HG03378 (cell line): ENCODE data around the gene FASTK.

Experiments used
- ATAC-seq: cut with Tn5 transposase; IDR thresholded peaks from one replicate; pipeline ENCODE4 v1.9.1; 2021; ENCODE audit warnings: mild to moderate bottlenecking, moderate library complexity; ENCODE audit not compliant: unreplicated experiment

Gene FASTK

GRCh38 chr7:151083071-151083823 lies 2.6 kb upstream of the FASTK start, which contains the start of gene TMUB1:
Gene TMUB1 (minus strand): TSS chr7:151083493. CDS start chr7:151082563, 930 bp downstream.
- peak; percentile 39 for ATAC-seq

DNA sequence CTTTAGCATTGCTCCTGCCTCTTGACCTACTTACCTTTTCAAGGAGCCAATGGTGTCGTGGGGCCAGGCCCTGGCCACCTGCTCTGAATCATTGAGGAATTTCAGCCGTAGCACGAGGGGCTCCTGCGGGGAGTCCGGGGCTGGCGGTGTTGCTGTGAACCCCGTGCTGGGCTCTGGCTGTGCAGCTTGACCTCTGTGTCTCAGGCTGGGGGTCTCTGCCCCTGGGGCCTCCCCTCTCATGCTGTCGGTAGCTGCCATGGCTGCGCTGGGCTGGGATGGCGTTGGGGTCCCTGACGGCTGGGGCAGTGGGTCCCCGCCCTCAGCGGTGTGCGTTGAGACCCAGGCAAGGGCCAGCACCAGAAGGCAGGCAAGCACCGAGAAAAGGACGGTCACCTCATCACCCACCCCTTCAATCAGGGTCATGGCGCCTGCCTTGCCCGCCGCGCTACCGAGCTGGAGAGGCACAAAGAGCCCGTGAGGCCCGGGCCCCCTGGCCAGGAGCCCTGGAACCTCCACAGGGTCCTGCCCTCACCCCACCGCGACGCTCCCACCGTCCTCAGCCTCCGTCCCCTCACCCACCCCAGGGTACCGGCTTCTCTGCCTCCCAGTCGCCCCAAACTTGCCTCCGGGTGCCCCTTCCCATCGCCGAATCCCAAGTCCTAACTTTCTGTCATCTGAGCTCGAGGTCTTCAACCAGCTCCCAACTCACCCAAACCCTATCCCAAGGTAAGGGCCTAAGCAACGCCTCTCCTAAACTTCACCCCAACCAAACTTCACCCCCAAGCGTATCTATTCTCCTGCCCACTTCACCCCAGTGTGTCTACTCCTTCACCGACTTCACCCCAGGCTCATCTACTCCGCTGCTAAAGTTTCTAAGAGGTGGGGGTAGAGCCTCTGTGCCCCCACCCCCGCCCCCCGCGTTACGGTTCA lies 1.8 kb upstream of the FASTK start:
- no peak for ATAC-seq

GRCh38 chr7:151081170-151082101 lies 827 bp upstream of the FASTK start:
- ATAC-seq = no peak

GRCh38 chr7:151080067-151080521 lies 515 bp downstream of the FASTK start:
- no peak for ATAC-seq

DNA sequence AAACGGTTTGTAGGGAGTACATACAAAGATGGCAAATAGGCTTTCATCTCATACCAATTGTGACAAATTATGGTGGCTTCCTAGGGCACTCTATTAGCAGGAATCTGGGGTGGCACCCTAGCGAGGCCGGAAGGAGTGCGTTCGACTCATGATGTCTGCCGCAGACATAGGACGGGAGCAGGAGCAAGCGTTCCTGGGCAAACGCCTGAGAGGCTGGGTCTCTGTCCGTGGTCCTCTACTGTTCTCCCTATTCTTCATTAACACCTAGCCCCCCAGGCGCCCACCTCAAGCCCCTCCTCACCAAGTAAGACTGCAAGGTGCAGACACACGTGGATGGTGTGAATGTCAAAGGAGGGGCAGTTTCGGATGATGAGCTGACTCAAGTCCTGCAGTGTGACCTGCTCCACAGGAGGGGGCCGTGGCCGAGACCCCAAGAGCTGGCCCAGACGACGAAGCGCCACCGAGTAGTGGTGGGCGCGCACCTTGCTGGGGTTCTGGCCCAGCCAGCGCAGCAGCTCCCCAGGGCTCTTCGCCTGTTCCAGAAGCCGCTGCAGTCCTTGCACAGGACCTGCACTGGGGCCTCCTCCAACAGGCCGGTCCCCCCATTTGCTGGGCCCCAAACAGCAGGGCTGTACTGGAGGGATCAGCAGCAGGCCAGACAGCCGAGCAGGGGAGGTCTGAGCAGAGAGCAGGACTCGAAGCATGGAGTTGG lies 1.3 kb downstream of the FASTK start:
- no peak for ATAC-seq

GRCh38 chr7:151078233-151079040 lies 2.2 kb downstream of the FASTK start:
- no peak for ATAC-seq

DNA sequence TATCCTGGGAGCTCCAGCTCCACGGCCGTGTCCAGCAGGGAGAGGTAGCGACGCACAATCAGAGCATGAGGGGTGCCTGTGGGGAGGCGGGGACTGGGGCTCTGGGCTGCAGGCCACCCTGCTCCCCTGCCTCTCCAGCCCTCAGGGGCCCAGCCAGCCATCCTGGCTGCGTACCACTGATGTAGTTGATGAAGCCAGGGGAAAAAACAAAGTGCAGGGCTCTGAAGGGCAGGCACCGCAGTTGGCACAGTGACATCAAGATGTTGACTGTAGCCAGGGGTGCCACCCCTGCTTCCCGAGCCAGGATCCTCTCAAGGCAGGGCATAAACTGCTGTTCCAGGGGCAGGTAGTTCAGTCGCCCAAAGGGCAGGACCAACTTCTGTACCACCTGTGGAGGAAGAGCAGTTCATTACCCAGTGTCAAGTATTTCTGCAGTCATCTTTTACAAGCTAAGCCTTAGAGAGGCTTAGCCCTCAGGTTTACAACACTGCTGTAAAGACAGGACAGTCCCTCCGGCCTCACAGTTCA lies 2.8 kb downstream of the FASTK start:
- ATAC-seq = no peak

GRCh38 chr7:151076863-151077704 lies 3.5 kb downstream of the FASTK start:
- ATAC-seq = no peak

GRCh38 chr7:151075978-151076426 lies 4.6 kb downstream of the FASTK start:
- no peak for ATAC-seq

DNA sequence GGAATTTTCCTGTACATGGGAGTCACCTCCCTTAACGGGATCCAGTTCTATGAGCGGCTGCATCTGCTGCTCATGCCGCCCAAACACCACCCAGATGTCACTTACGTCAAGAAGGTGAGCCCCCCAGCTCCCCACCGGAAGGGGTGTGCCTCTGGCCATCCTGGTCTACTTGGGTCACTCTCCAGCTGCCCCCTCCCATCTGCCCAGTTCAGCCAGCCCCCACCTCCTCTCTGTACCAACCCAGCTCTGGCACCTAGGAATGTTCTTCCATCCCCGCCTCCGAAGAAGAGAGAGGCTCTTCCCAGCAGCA lies 5.0 kb downstream of the FASTK start:
- ATAC-seq = no peak

DNA sequence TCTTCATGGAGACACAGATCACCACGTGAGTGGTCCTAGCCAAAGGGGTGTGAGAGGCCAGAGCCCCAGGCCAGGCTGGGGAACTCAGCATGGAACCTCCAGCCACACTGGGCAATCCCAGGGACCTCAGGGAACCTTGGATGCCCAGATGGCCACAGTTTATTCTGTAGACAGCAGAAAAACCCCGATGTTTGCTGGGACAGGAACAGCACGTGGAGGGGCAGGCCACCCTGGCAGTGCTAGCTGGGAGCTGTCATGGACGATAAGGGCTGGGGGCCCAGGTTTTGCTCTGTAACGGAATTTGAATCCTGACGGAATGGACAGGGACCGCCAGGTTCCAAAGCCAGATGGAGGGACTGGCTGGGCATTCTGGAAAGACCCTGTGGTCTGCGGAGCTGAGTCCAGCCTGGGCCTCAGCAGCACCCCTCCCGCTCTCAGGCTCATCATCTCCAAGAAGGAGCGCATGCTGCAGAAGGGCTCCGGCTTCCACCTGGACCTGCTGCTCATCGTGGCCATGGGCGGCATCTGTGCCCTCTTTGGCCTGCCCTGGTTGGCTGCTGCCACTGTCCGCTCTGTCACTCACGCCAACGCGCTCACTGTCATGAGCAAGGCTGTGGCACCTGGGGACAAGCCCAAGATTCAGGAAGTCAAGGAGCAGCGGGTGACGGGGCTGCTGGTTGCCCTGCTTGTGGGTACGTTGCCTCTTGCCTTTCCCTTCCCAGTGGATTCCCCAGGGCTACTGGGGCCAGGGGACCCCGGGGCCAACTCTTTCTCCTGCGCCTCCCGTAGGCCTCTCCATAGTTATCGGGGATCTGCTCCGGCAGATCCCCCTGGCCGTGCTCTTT lies 5.6 kb downstream of the FASTK start:
- ATAC-seq = no peak

DNA sequence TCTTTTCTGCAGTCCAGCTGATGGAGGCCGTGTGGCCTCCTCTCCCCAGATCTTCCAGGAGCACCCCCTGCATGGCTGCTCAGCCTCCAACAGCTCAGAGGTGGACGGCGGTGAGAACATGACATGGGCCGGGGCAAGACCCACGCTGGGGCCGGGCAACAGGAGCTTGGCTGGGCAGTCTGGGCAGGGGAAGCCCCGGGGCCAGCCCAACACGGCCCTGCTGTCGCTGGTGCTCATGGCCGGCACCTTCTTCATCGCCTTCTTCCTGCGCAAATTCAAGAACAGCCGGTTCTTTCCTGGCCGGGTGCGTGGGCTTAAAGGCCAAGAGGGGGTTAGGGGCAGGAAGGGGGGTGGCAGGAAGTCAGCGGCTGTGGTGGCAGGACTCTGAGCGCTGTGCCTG lies 6.6 kb downstream of the FASTK start:
- no peak for ATAC-seq

GRCh38 chr7:151071032-151071866 lies 9.4 kb downstream of the FASTK start:
- no peak for ATAC-seq

DNA sequence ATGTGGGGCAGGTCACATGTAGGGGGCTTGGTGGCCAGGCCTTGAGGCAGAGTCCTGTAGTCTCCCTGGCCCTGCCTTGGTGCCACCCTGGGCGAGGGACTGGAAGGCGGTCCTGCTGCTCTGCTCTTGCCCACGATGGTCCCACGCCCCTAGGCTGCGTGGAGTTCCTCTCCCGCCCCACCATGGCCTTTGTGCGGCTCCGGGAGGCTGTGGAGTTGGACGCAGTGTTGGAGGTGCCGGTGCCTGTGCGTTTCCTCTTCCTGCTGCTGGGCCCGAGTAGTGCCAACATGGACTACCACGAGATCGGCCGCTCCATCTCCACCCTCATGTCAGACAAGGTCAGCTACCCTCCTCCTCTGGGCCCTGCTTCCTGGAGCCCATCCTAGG lies 10.0 kb downstream of the FASTK start:
- ATAC-seq = no peak

DNA sequence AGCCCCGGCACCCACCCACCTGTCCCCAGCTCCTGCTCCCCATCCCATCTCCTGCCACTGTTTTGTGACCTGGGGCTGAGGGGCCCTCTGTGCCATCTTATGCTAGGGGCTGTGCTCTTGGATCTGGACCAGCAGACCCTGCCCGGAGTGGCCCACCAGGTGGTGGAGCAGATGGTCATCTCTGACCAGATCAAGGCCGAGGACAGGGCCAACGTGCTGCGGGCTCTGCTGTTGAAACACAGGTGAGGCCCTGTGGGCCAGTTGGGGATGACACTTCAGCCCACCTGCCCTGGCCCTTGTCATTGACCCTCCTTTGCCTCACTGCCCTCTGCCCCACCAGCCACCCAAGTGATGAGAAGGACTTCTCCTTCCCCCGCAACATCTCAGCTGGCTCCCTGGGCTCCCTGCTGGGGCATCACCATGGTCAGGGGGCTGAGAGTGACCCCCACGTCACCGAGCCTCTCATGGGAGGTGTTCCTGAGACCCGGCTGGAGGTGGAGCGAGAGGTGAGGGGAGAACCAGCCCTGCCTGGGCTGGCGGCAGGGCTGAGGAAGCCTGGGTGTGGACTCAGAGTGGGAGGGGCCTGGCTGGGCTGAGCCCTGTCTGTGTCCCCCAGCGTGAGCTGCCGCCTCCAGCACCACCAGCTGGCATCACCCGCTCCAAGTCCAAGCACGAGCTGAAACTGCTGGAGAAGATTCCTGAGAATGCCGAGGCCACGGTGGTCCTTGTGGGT lies 10.6 kb downstream of the FASTK start:
- no peak for ATAC-seq
